ENCODE measurements around the gene RAB40B.

The RAB40B gene

GRCh38 chr17:82644148-82644547, 54.4 kb downstream of the RAB40B start:
- over 99% methylated on average over 5 of the region's 5 CpGs for WGBS
- H3K79me1 ChIP-seq (replicated peaks; ENCODE audit: low read length, poor library complexity, severe bottlenecking), result peaks cover 12% of the 10 kb centered on the region
- DNase-seq, result no peak
- H4K8ac ChIP-seq (ENCODE audit: low read length), result no peak overlapping the region
- no peak overlapping the region for H3K14ac ChIP-seq (ENCODE audit: low read length in 2 of 2)
- H2BK120ac ChIP-seq (ENCODE audit: low read depth, low read length), result no peak overlapping the region
- H2AFZ ChIP-seq (ENCODE audit: low read depth, low read length), result no peak overlapping the region
- no peak overlapping the region for H3K4ac ChIP-seq (ENCODE audit: low read depth in 1 of 2, low read length in 2 of 2)
- no peak overlapping the region for H3K23ac ChIP-seq (ENCODE audit: low read length in 2 of 2)
- H3K27me3 ChIP-seq (ENCODE audit: control insufficient read depth in 1 of 2, insufficient read depth in 1 of 2, low read length in 2 of 2), result no peaks in the 10 kb centered on the region
- no peak overlapping the region for H3K27ac ChIP-seq (ENCODE audit: low read length, poor library complexity, severe bottlenecking)
- H3K9ac ChIP-seq (ENCODE audit: low read length), result no peak overlapping the region
- peaks cover 39 to 52% of the 10 kb centered on the region in 2 experiments for H3K36me3 ChIP-seq (ENCODE audit: control insufficient read depth in 1 of 2, insufficient read depth in 2 of 2, low read depth in 1 of 2, low read length in 2 of 2)
- no peak overlapping the region for H3K4me2 ChIP-seq (ENCODE audit: low read length, poor library complexity, severe bottlenecking)
- no peak overlapping the region for H3K18ac ChIP-seq (ENCODE audit: low read depth in 1 of 2, low read length in 2 of 2)
- no peak overlapping the region for H4K91ac ChIP-seq (ENCODE audit: low read length)
- H2BK5ac ChIP-seq (ENCODE audit: low read depth, low read length, poor library complexity, severe bottlenecking), result no peak overlapping the region
- no peak overlapping the region for H2BK15ac ChIP-seq (ENCODE audit: low read depth, poor library complexity, severe bottlenecking)
- peaks cover 16% of the 10 kb centered on the region for H3K4me1 ChIP-seq (ENCODE audit: control insufficient read depth, insufficient read depth, low read depth, low read length)
- H2BK12ac ChIP-seq (ENCODE audit: low read length in 2 of 2), result no peak overlapping the region
- no peaks in the 10 kb centered on the region for H3K9me3 ChIP-seq (ENCODE audit: control insufficient read depth, low read length)
- H3K4me3 ChIP-seq (ENCODE audit: insufficient read depth in 1 of 2, low read depth in 1 of 2, low read length in 2 of 2), result no peak overlapping the region
- no peak overlapping the region for H2AK5ac ChIP-seq (ENCODE audit: low read length, severe bottlenecking)

GRCh38 chr17:82642022-82642421, 56.5 kb downstream of the RAB40B start:
- no peak overlapping the region for H3K9ac ChIP-seq (ENCODE audit: low read length)
- H3K4me2 ChIP-seq (ENCODE audit: low read length, poor library complexity, severe bottlenecking), result no peak overlapping the region
- peaks cover 12% of the 10 kb centered on the region for H3K4me1 ChIP-seq (ENCODE audit: control insufficient read depth, insufficient read depth, low read depth, low read length)
- H3K79me1 ChIP-seq (replicated peaks; ENCODE audit: low read length, poor library complexity, severe bottlenecking), result peaks cover 12% of the 10 kb centered on the region
- peaks cover 42 to 60% of the 10 kb centered on the region in 2 experiments for H3K36me3 ChIP-seq (ENCODE audit: control insufficient read depth in 1 of 2, insufficient read depth in 2 of 2, low read depth in 1 of 2, low read length in 2 of 2)
- DNase-seq, result no peak
- no peak overlapping the region for H3K23ac ChIP-seq (ENCODE audit: low read length in 2 of 2)
- H3K14ac ChIP-seq (ENCODE audit: low read length in 2 of 2), result no peak overlapping the region
- H4K8ac ChIP-seq (ENCODE audit: low read length), result no peak overlapping the region
- no peaks in the 10 kb centered on the region for H3K27me3 ChIP-seq (ENCODE audit: control insufficient read depth in 1 of 2, insufficient read depth in 1 of 2, low read length in 2 of 2)
- no peak overlapping the region for H4K91ac ChIP-seq (ENCODE audit: low read length)
- no peak overlapping the region for H3K4ac ChIP-seq (ENCODE audit: low read depth in 1 of 2, low read length in 2 of 2)
- H2AFZ ChIP-seq (ENCODE audit: low read depth, low read length), result no peak overlapping the region
- no peak overlapping the region for H3K4me3 ChIP-seq (ENCODE audit: insufficient read depth in 1 of 2, low read depth in 1 of 2, low read length in 2 of 2)
- no peak overlapping the region for H3K18ac ChIP-seq (ENCODE audit: low read depth in 1 of 2, low read length in 2 of 2)
- H2BK12ac ChIP-seq (ENCODE audit: low read length in 2 of 2), result no peak overlapping the region
- WGBS, result 97% methylated on average over 14 of the region's 14 CpGs
- no peak overlapping the region for H2BK120ac ChIP-seq (ENCODE audit: low read depth, low read length)
- no peaks in the 10 kb centered on the region for H3K9me3 ChIP-seq (ENCODE audit: control insufficient read depth, low read length)
- H2BK15ac ChIP-seq (ENCODE audit: low read depth, poor library complexity, severe bottlenecking), result no peak overlapping the region
- no peak overlapping the region for H2AK5ac ChIP-seq (ENCODE audit: low read length, severe bottlenecking)
- H2BK5ac ChIP-seq (ENCODE audit: low read depth, low read length, poor library complexity, severe bottlenecking), result no peak overlapping the region
- H3K27ac ChIP-seq (ENCODE audit: low read length, poor library complexity, severe bottlenecking), result no peak overlapping the region

- Histone ChIP-seq H3K23ac (ENCODE audit: low read length in 2 of 2) (no peak overlapping the region), H3K27me3 (ENCODE audit: control insufficient read depth in 1 of 2, insufficient read depth in 1 of 2, low read length in 2 of 2) (no peaks in the 10 kb centered on the region), H3K4me3 (ENCODE audit: insufficient read depth in 1 of 2, low read depth in 1 of 2, low read length in 2 of 2) (no peak overlapping the region), H3K79me1 (replicated peaks; ENCODE audit: low read length, poor library complexity, severe bottlenecking) (peaks cover 12% of the 10 kb centered on the region), H2BK12ac (ENCODE audit: low read length in 2 of 2) (no peak overlapping the region), H3K9ac (ENCODE audit: low read length) (no peak overlapping the region), H2AK5ac (ENCODE audit: low read length, severe bottlenecking) (no peak overlapping the region), H3K9me3 (ENCODE audit: control insufficient read depth, low read length) (no peaks in the 10 kb centered on the region), H2BK120ac (ENCODE audit: low read depth, low read length) (no peak overlapping the region), H4K91ac (ENCODE audit: low read length) (peak overlapping the region; percentile 3), H2BK5ac (ENCODE audit: low read depth, low read length, poor library complexity, severe bottlenecking) (no peak overlapping the region), H3K4ac (ENCODE audit: low read depth in 1 of 2, low read length in 2 of 2) (no peak overlapping the region), H4K8ac (ENCODE audit: low read length) (no peak overlapping the region), H3K4me1 (ENCODE audit: control insufficient read depth, insufficient read depth, low read depth, low read length) (peaks cover 6% of the 10 kb centered on the region), H3K18ac (ENCODE audit: low read depth in 1 of 2, low read length in 2 of 2) (no peak overlapping the region), H3K4me2 (ENCODE audit: low read length, poor library complexity, severe bottlenecking) (no peak overlapping the region), H2AFZ (ENCODE audit: low read depth, low read length) (no peak overlapping the region), H3K27ac (ENCODE audit: low read length, poor library complexity, severe bottlenecking) (no peak overlapping the region), H3K14ac (ENCODE audit: low read length in 2 of 2) (no peak overlapping the region), H3K36me3 (ENCODE audit: control insufficient read depth in 1 of 2, insufficient read depth in 2 of 2, low read depth in 1 of 2, low read length in 2 of 2) (peaks cover 42 to 62% of the 10 kb centered on the region in 2 experiments), H2BK15ac (ENCODE audit: low read depth, poor library complexity, severe bottlenecking) (no peak overlapping the region)
- WGBS, result 98% methylated on average over 5 of the region's 5 CpGs
- no peak for DNase-seq
Measured at GRCh38 chr17:82640036-82640435, 58.5 kb downstream of the RAB40B start.

GRCh38 chr17:82639628-82640027, 58.9 kb downstream of the RAB40B start:
- no peak overlapping the region for H3K18ac ChIP-seq (ENCODE audit: low read depth in 1 of 2, low read length in 2 of 2)
- no peak overlapping the region for H2BK15ac ChIP-seq (ENCODE audit: low read depth, poor library complexity, severe bottlenecking)
- WGBS, result 95% methylated on average over 14 of the region's 14 CpGs

More at GRCh38 chr17:82639628-82640027, 58.9 kb downstream of the RAB40B start:
- Histone ChIP-seq H3K36me3 (ENCODE audit: control insufficient read depth in 1 of 2, insufficient read depth in 2 of 2, low read depth in 1 of 2, low read length in 2 of 2) (peaks cover 42 to 62% of the 10 kb centered on the region in 2 experiments), H2BK120ac (ENCODE audit: low read depth, low read length) (no peak overlapping the region), H2BK12ac (ENCODE audit: low read length in 2 of 2) (no peak overlapping the region), H3K23ac (ENCODE audit: low read length in 2 of 2) (peak overlapping the region in 1 of 2 experiments; percentile 10), H2BK5ac (ENCODE audit: low read depth, low read length, poor library complexity, severe bottlenecking) (no peak overlapping the region), H3K4me1 (ENCODE audit: control insufficient read depth, insufficient read depth, low read depth, low read length) (peaks cover 6% of the 10 kb centered on the region), H3K9me3 (ENCODE audit: control insufficient read depth, low read length) (no peaks in the 10 kb centered on the region), H4K8ac (ENCODE audit: low read length) (no peak overlapping the region), H3K27me3 (ENCODE audit: control insufficient read depth in 1 of 2, insufficient read depth in 1 of 2, low read length in 2 of 2) (no peaks in the 10 kb centered on the region), H3K9ac (ENCODE audit: low read length) (no peak overlapping the region), H3K4me3 (ENCODE audit: insufficient read depth in 1 of 2, low read depth in 1 of 2, low read length in 2 of 2) (no peak overlapping the region), H2AFZ (ENCODE audit: low read depth, low read length) (no peak overlapping the region), H3K14ac (ENCODE audit: low read length in 2 of 2) (no peak overlapping the region), H2AK5ac (ENCODE audit: low read length, severe bottlenecking) (no peak overlapping the region), H3K79me1 (replicated peaks; ENCODE audit: low read length, poor library complexity, severe bottlenecking) (peaks cover 12% of the 10 kb centered on the region), H3K27ac (ENCODE audit: low read length, poor library complexity, severe bottlenecking) (no peak overlapping the region), H4K91ac (ENCODE audit: low read length) (peak overlapping the region; percentile 3), H3K4me2 (ENCODE audit: low read length, poor library complexity, severe bottlenecking) (no peak overlapping the region), H3K4ac (ENCODE audit: low read depth in 1 of 2, low read length in 2 of 2) (no peak overlapping the region)
- no peak for DNase-seq

Data from mesenchymal stem cell (in vitro differentiated cells and primary cell).